ENCODE data around the gene PSMB7. TPM values are rescaled to one million over a fixed set of nuclear protein-coding genes. Genes with fewer than 3 reads are reported as not detected.

The PSMB7 gene
- total and polyA plus RNA-seq, 2 of the 13 experiments (the other 11 are each of a cell fraction or from before 2014, with no cell fraction given), result 259 to 291 TPM

DNA sequence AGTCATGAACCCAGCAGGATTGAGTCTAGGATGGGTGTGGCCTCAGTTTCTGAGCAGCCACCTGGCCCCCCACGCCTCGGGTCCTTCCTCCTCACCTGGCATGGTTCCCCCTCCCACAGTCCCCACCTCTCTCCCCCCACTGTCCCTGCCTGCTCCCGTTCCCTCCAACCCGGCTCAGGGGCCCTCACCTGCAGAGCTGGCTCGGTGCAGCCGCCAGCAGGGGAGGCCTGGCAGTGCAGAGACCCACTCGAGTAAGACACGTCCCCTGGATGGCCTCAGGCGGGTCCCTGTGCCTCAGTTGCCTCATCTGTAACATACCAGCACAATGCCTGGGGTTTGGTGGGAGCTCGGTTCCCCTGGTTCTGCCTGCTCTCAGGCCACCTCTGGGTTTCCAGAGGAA, 91.3 kb downstream of the PSMB7 start:
- DNase-seq (ENCODE audit: low spot score) (no peak), FAIRE-seq (no peak), ATAC-seq (no peak)
- Histone ChIP-seq H3K9me3 (ENCODE audit: low read length) (no peaks in the 10 kb centered on the region), H2AFZ (ENCODE audit: low read length) (no peak overlapping the region), H3K9ac (ENCODE audit: insufficient read depth, low read depth, low read length) (no peak overlapping the region), H3K27ac (ENCODE audit: extremely low read length, insufficient read depth, low read length) (no peak overlapping the region), H3K4me2 (ENCODE audit: low read depth, low read length) (no peak overlapping the region), H3K27me3 (ENCODE audit: control insufficient read depth in 1 of 2, insufficient read depth in 2 of 2, low read length in 2 of 2) (no peaks in the 10 kb centered on the region), H3K79me2 (ENCODE audit: insufficient read depth, low read length) (no peaks in the 10 kb centered on the region), H3K36me3 (replicated peaks in 1 of 2; ENCODE audit: control insufficient read depth in 1 of 2, insufficient read depth in 2 of 2, low read length in 2 of 2) (peaks cover 44 to 73% of the 10 kb centered on the region in 2 experiments), H4K20me1 (ENCODE audit: insufficient read depth, low read length) (peaks cover 5% of the 10 kb centered on the region; the same call in 1 of the 2 replicates), H3K4me1 (ENCODE audit: insufficient read depth, low read length) (no peaks in the 10 kb centered on the region), H3K4me3 (replicated peaks in 1 of 3; ENCODE audit: insufficient read depth in 1 of 3, low read depth in 2 of 3, low read length in 3 of 3) (no peak overlapping the region)
- 97% methylated on average over 8 of the region's 10 CpGs for WGBS (ENCODE audit: low lambda C conversion rate)
- ChIA-PET CTCF (ENCODE audit: low intra/inter-chr PET ratio, low total read pairs) (no interaction called here), POLR2A (no interaction called here)
- TF ChIP-seq, protein P1, sequence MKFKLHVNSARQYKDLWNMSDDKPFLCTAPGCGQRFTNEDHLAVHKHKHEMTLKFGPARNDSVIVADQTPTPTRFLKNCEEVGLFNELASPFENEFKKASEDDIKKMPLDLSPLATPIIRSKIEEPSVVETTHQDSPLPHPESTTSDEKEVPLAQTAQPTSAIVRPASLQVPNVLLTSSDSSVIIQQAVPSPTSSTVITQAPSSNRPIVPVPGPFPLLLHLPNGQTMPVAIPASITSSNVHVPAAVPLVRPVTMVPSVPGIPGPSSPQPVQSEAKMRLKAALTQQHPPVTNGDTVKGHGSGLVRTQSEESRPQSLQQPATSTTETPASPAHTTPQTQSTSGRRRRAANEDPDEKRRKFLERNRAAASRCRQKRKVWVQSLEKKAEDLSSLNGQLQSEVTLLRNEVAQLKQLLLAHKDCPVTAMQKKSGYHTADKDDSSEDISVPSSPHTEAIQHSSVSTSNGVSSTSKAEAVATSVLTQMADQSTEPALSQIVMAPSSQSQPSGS (CRISPR knock-in tag; IDR thresholded peaks at IDR 0.05), result no peak
- TF ChIP-seq HOXA7 (CRISPR knock-in tag; IDR thresholded peaks at IDR 0.05) (no peak), AGO2 (optimal IDR thresholded peaks at IDR 0.05; ENCODE audit: low read depth, low read length) (peak; percentile 49), MATR3 (CRISPR knock-in tag; IDR thresholded peaks at IDR 0.05) (no peak), SMAD1 (CRISPR knock-in tag; IDR thresholded peaks at IDR 0.05; ENCODE audit: borderline replicate concordance, low read depth) (no peak), ZNF850 (CRISPR knock-in tag; conservative IDR thresholded peaks at IDR 0.05) (no peak)
- in situ Hi-C loops (cut with HindIII; ENCODE audit: extremely low pct_ligation_motif_present, low pct_unique_long_range_greater_than_20kb) (loop anchor here (5.0 kb wide), 1 partner anchor 197 kb away; no protein-coding TSS in a partner anchor), intact Hi-C loops (cut with micrococcal nuclease; ENCODE audit: unreplicated experiment) (no loop called here)
- no TSS peak for BruUV-seq (replicated peaks)
